Adrenal gland (tissue), 5 donors: Measurements from ENCODE around the gene COA1.

ENCODE experiments used
- CTCF ChIP-seq, 6 experiments: fragments of 450-650 bp in 4 of 6; fragments of 200-600 bp in 2 of 6; sonication (generic) in 1 of 6; IDR thresholded peaks; 1 replicate in 5 of 6; 2 replicates in 1 of 6; pipeline versions ENCODE4 v1.5.1 to v1.8.0; 2016 to 2021; ENCODE audit warnings: antibody characterized with exemption in 6 of 6, mild to moderate bottlenecking in 2 of 6, moderate library complexity in 1 of 6
- POLR2A ChIP-seq, 2 donors: fragments of 450-650 bp; IDR thresholded peaks; one replicate each; pipeline ENCODE4 v1.6.1; 2017; ENCODE audit warnings: antibody characterized with exemption in 2 of 2, mild to moderate bottlenecking in 2 of 2, moderate library complexity in 1 of 2
- donor health status: DM: no; HTN: no; CAD: no.

GRCh38 chr7:43664681-43665080 lies 64.6 kb downstream of the COA1 start:
- TF ChIP-seq POLR2A (IDR thresholded peaks at IDR 0.05), result no peak
- no peak for TF ChIP-seq CTCF (IDR thresholded peaks at IDR 0.05)
